HS-27A (cell line): ENCODE results near the gene BID.

Experiments
- DNase-seq: peaks from one replicate; pipeline ENCODE4 v3.0.0-alpha.2; 2012; ENCODE audit warnings: low read depth, missing footprints

Gene BID

DNA sequence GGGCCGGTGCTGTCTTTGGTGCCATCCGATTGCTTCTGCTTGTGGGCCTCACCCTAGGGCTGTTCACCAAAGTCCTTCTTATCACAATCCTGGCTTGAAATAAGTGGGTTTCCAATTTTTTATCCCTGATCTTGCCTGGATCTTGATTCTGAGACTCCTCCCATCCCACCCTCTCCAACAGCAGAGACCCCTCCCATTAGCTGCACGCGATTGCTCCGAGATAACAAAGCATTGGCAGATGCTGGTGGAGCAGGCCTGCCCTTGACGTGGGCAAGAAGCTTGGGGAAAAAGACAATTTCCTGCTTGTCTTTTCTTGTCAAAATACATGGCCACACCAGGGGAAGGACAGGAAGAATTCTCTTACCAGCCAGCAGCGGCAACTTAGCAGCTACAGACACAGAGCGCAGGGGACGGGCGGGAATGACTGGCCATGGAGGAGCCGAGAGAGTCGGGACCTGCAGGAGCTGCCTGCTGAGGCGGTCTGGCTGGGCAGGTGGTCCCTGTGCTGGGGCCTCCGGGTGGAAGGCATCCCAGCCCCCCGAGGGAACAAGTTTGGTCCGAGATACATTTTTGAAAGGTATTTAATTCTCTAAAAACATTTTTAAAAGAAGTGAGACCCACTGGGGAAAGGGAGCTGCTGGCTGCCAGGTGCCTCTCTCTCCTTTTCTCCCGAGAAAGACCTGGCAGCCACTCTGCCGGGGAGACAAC lies 9.7 kb upstream of the BID start:
- DNase-seq: no peak

DNA sequence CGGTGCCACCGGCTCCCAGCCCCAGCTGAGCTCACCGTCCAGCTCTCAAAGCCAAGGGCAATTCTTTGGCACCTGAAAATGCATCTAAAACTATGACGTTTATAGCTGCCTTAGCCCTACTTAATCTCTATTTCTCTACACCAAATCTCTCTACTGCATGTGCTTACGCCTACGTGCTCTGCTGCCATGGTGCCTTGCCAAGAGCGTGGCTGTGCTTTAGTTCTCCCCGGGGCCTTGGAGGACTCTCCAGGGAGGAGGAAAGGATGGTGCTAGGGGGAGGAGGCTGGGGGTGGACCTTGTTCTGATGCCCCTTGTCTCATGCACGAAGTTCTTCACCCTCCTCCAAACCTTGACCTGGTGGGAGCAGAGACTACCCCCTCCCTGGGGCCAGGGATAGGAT lies 9.0 kb upstream of the BID start:
- no peak for DNase-seq

DNA sequence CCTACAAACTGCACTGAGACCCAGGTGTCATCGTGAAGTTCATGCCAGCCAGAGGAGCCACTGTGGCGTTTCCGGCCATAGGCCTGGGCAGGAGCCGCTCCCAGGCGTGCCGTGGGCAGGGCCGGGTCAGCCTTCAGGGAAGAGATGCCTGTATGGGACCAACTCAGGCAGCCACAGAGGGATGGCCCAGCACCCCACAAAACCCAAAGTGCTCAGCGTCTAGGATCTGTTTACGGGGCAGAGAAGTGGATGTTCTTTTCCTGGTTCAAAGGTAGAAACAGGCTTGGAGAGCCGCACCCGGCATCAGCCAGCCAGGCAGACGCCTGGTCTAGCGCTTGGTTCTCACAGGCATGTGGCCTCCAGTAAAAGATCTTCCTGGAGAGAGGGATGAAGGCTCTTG lies 8.4 kb upstream of the BID start:
- DNase-seq: no peak

DNA sequence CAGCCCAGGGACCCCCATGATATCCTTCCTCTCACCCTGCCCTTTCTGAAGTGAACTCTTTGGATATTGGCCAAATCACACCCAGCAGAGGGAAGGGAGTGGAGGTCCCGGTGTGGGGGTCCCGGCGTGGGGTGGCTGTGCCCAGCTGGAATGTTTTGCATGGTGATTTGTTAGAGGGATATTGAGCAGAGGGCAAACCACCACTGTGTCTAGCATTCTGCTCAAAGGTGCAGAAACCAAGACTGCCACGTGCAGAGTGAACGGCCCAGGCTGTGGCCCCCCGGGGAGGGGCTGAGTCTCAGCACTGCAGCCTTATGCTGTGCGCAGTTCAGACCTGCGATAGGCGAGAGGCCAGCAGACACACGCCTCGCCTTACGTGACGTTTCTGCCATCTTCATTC lies 7.9 kb upstream of the BID start:
- DNase-seq: no peak

DNA sequence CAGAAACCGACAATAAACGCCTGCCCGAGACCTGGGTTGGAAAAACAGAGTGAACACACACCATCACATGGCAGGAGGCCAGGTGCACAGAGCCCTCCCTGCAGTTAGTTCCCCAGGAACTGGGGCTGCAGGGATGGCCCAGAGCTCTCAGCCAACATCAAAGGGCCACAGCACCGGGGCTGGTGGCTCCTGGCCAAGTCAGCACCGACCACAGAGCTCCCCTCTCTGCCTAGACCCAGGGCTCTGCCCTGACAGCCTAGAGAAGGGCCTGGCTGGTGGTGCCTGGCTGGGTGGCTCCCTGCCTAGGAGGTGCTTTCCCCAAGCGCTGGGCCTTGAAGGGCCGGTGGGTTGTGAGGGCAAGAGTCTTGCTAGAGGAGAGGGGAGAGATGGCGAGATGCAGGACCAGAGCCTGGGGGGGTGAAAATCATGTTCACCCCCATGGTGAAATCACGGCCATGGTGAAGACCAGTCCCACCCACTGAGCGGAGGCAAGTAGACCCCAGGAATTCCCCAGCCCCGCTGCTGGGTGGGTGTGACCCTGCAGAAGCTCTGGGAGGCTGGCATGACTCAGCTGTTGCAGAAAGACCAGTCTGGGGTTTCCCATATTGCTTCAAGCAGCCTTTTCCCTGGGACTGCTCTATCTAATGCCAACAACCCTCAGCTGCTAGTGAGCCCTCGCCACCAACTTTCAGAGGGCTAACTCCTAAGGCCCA lies 7.2 kb upstream of the BID start:
- DNase-seq: no peak

DNA sequence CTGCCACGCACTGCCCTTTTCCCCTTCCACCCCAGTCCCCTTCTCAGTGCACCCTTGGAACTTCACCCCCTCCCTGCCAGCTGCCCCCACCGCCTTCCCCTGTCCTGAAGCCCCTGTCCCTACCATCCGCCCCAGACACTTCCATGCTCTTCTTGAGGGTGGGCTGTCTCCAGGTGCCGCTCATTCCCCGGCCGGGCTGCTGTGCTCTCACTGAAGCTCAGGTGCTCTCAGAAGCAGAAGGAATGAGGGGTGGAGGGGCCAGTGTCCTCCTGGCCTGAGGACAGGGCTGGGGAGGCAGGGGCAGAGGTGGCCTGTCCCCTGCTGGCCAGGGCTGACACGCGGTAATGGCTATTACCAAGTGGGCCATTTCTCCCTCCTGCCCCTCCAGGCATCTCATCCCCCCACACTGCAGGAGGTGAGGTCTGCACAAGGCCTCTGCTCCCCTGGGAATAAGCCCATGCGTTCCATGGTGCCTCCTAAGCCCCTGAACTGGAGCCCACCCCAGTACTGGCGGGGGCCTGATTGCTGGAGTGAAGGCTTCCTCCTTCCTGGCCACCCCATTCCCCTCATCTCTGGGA lies 6.6 kb upstream of the BID start:
- DNase-seq: no peak

DNA sequence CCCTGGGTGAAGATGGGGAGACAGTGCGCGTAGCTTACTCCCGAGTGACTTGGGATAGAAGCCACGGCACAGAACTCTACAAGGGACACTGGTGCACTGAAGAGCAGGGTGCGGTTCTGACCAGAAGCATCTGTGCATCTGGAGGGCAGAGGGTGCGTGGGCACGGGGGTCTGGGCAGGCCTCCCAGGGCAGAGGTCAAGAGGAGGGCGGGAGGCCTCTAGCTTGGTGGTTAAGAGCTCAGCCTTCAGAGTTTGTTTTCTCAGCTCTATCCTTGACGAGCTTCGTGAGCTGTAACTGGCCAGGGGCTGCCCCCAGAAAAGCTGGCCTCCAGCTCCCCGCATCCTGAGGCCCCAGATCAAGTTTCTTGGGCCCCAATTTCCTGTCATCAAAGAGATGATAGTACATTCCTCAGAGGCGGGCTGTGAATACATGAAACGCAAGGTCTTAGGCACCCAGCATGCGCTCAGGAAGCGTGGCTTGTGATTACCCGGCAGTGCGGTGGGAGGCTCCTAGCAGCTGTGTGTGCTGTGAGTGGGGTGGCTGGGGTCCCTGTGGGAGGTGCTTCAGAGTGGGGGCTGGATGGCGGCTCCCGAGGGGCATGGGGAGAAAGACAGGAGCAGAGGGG lies 6.0 kb upstream of the BID start:
- DNase-seq: no peak

DNA sequence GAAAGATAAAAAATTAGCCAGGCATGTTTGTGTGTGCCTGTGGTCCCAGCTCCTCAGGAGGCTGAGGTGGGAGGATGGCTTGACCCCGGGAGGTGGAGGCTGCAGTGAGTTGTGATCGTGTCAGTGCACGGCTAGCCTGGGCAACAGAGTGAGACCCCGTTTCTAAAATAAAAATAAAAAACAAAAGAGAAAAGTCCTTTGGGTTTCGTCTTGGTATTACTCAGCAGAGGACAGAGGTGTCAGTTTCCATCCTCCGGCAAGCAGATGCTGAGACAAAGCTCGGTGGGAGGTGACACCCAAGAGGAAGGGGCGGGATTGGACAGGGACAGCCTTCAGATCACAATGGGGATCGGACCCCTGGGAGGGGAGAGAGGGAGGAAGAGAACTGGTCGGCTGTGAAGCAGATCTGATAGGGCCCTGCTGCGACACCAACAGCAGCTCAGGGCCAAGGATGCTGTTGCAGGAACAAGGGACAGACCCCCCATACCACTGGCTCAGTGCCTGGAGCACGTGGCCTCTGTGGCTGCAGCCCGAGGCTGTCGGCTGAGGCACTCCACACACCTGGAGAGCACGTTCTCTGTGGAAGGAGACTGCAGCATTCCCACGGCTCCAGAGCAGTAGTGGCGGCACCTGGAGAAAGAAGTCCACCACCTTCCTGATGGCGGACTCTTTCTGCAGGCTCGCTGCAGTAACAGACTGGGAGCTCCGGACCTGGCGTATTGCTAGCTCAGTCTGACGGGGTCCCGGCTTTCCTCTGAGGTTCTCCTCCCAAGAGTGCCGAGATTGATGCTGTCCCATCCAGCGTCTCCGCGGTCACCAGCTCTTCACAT lies 5.2 kb upstream of the BID start:
- DNase-seq: no peak

DNA sequence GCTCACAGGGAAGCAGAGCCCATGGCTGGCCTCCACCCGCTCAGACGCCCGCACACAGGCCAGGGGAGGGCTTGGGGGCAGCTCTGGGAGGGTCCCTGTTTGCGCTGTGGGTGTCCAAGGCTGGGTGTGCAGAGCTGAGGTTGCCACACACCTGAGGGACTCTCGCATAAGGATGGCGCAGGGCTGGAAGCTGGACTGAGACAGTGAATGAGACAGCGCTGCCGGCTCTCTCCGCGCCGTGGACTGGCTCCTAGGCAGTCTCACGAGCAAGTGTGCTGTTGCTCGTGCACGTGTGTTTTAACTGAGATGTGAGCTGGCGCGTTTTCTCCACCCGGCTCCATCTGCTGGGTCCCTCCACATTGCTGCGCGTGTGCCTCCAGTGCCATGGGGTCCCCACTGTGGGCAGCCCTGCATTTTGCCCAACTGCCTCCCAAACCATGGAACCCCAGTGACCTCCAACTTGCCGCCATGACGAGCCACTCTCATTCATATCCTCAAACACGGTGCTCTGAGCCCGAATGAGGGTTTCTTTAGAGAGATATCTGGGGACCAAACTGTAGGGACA lies 4.2 kb upstream of the BID start:
- no peak for DNase-seq

DNA sequence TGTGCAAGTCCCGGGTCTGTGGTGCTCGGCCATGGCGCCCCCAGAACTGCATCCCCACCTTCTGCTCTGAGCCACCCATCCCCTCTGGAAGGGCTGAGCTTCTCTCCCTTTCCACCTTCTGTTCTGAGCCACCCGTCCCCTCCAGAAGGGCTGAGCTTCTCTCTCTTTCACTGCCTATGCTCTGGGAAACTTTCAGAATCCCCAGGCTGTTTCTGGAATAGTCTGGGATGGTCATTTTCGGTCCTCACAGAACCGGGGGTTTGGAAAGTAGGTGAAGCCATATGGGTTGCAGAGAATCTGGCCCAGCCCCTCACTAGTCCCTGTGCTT lies 3.4 kb upstream of the BID start:
- DNase-seq: no peak

DNA sequence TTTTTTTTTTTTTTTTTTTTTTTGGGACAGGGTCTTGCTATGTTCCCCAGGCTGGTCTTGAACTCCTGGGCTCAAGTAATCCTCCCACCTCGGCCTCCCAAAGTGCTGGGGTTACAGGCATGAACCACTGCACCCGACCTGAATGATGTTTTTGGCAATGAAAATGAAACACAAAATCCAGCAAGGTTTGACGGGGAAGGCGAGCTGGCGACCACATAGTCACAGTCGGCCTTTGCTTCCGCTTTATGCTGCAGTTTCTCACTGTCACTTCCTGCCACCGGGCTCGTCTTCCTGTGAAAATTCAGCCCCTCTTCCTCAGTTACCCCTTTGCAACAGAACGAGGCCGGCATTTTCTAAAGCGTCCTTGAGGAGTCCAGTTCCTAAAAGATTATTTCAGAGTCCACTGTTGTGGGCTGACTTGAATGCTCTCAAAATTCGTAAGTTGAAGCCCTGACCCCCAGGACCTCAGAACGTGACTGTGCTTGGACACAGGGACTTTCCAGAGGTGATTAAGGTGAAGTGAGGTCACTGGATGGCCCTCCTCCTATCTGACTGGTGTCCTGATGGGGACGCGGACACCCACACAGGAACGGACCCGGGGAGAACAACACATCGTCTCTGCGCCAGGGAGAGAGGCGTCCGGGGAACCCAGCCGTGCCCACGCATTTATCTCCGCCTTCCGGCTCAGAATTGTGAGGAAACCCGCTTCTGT lies 2.9 kb upstream of the BID start:
- DNase-seq: no peak

DNA sequence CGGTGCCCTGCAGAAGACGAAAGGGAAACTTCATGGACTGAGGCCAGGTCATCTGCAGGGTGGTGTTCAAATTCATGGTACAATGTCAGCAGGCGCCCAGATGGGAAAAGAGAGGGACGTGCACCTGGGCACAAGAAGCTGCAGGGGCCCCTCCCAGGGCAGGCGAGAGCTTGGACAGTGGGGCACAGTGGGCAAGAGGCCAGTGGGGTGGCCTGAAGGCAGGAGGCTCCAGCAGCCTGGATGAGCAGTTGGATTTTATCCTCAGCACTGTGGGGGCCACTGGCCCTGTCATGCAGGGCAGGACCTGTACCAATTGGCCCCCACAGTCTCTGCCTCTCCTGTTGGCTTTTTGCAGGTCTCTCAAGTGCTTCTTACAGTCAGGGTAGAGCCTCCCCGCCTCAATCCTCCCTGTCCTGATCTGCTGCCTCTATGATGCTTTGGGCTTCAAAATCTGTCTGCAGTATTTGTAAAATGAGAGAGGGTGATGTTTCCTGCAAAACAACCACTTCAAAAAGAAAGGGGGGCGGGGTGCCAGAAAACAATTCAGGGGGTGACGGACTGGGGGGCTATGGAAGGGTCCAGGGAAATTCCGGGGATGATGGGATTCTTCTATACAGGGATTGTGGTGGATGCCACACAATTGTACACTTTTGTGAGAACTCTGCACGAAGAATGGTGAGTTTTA lies 1.7 kb upstream of the BID start:
- no peak for DNase-seq

DNA sequence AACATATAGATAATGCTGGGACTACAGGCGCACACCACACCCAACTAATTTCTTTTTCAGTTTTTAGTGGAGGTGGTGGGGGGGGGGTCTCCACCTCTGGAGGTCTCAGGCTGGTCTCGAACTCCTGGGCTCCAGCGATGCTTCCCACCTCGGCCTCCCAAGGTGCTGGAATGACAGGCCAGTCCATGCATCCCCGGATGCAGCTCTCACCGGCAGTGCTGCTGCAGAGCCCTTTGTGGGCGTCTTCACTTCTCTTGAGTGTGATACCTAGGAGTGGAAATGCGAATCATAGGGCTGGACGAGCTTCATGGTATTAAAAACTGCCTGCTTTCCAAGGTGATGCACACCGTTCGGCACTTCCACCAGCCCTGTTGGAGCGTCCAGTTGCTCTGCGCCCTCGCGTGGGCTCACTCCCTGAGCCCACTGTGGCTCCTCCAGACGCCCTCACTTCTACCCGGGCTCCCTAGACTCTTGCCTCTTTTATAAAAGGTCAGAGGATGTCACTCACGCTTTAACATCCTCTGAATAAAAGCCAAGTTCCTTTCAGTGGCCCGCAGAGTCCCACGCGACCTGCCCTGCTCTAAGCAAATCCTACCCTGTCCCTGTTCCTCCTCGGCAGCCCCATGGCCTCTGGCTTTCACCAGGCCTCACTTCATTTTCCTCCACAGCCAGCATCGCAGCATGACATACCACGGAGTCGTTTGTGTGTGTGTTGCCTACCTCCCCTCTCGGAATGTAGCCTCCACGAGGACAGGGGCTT lies 837 bp upstream of the BID start:
- no peak for DNase-seq

DNA sequence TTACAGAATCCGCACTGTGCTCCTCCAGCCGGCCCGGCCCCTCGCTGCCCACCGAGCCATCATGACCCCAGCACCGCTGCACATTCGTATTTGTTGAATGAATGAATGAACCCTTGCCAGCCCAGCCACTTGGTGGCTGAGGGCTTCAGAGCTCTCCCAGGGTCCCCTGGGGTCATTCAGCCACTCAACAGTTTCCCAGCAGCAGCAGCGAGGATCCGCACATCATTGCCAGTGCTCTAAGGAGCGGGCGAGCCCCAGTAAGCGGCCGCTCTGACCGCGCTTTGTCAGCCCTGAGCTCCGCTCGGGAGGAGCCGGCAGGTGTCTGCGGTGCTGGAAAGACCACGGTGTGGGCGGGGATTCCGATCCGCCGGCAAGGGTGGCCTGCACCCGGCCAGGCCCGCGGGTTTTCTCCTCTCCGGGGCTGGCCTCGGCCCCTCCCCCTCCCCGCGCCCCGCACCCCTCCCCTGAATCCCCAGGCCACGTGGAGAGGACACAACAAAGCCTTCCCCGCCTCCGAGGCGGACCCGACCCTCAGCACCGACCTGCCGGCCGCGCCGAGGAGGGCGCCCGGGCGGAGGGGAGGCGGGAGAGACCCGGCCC lies 563 bp downstream of the BID start:
- DNase-seq: no peak

DNA sequence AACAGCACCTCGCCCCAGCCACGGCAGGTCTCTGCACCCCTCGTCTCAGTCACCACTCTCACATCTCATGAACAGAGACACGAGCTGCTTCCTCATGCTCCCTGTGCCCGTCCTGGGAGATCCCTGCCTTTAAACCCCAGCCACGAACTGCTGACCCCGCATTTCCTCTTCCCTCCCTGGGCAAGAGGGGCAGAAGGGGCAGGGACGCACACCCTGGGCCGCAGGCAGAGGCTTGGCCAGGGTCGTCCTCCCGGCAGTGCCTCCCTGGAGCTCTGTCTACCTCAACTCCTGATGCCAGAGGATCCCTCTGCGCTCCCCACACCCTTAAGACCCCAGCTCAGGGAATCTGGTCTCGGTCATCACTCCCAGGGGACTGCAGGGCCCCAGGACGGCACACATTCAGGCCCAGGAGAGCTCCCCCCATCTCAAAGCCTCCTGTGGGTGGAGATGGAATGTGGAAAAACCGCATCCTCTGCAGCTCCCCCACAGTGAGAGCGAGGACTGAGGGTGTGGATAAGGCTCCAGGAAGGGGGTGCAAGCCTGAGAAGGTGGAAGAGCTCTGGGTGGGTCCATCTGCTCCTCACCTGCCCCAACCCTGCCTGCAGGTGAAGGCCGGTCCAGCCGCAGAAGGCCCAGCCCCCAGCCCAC lies 1.2 kb downstream of the BID start:
- no peak for DNase-seq

DNA sequence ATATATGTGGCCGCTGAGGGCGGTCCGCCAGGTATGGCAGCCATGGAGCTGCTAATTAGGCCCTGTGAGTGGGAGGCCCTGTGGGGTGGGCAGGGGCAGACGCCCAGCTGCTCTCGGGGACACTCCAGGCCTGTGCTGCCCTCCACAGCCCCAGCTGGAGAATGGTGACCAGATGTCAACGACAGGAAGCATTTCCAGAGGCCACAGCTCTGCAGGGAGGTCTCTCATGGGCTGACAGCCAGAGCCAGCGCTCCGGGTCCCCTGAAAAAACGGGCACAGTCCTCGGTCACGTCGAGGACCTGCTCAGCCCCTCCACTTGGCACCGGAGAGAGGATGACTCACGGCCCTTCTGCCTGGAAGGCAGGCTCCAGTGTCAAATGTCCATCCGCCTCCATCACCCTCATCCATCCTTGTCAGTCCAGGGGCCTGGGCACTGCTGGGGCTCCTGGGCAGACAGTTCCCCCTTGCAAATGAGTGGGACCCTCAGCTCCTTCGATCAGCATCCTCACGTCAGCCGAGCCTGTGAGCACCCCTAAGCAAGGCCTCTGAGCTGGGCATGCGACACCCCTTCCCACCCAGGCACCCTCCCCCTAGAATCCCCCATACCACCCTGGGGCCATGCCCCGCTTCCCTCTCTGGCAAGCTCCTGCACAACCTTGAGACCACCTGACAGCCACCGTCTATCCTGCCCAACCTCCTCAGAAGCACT lies 1.9 kb downstream of the BID start:
- DNase-seq: no peak

DNA sequence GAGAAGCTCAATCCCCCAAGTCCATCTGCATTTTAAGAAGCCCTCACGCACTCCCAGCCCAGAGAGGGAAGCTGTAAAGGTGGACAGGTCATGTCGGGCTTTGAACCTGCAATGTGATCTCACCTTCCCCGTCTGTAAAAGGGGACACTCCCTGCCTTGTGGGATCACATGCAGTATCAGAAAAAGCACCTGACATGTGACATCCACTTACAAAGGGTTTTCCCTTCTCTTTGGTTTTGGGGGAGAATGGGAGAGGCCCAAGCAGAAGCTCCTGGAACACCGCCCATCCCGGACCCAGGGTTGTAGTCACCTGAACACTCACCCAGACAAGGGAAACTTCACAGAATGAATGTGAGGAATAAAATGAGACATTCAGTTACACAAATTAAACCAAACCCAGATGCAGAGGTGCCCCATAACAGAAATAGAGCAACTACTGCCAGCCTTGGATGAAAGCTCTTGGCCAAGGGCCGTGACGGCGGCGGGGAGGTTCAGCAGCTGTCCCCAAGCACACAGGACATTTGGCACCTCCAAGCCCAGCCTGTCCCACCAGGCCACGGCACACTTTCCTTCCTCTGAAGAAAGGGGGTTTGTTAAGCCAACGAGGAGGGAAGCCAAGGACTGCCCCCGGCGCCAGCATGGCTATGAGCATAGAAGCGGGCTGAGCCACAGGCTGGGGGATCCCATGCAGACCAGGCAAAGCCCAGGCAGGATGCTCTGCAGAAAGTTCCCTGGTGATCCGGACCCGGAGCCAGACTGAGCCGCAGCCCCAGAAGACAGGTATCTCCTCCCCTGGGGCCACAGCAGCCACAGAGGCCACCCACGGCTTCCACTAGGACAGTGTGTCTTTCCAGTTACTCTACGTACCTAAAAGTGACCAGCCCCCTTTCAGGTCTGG lies 3.8 kb downstream of the BID start:
- DNase-seq: no peak

DNA sequence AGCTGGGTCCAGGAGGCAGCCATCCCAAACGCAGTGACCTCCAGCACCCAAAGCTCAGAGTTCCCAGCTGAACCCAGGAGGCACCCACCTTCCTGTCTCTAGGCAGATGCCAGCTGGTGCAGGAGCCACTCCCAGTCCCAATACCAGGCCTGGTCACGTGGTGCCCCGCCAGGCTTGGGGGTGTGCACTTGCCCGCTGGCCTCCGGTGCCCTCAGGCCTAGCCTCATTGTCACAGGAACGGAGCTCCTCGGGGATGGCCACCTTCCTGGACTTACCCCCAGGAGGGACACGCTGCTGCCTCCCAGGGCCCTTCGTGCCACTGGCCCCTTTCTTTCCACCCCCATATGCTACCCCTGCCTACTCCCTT lies 4.6 kb downstream of the BID start:
- no peak for DNase-seq
